Type B pancreatic cell (in vitro differentiated cells): ENCODE data around the gene POLR1B. TPM values are rescaled to one million over a fixed set of nuclear protein-coding genes. Genes with fewer than 3 reads are reported as not detected.
"Not testable (repeated sequence)": the region's sequence is repeated elsewhere in the genome, so short reads cannot be mapped to it uniquely, and the experiment has no call there.

Experiments used
- DNase-seq: peaks from one replicate; pipeline ENCODE4 v3.0.0; 2021; ENCODE audit warnings: mixed read lengths; ENCODE audit not compliant: unreplicated experiment; ENCODE audit errors: extremely low spot score
- H3K27ac Mint-ChIP-seq: 2 replicates; pipeline ENCODE4 v1.8.0; 2021; ENCODE audit warnings: mild to moderate bottlenecking, mixed read lengths
- H3K27me3 Mint-ChIP-seq: 2 replicates; pipeline ENCODE4 v1.8.0; 2021; ENCODE audit warnings: mixed read lengths
- H3K36me3 Mint-ChIP-seq: 2 replicates; pipeline ENCODE4 v1.8.0; 2021; ENCODE audit warnings: mixed read lengths
- H3K4me1 Mint-ChIP-seq: one replicate; pipeline ENCODE4 v1.8.0; 2021; ENCODE audit warnings: mixed read lengths; ENCODE audit not compliant: unreplicated experiment
- H3K4me3 Mint-ChIP-seq: 2 replicates; pipeline ENCODE4 v1.8.0; 2021; ENCODE audit warnings: mild to moderate bottlenecking, mixed read lengths
- H3K9me3 Mint-ChIP-seq: 2 replicates; pipeline ENCODE4 v1.8.0; 2021; ENCODE audit warnings: mixed read lengths
- total RNA-seq: library from RNA; stranded (reverse); gene quantifications from 2 replicates; pipeline ENCODE4 v1.2.1, GENCODE V29; 2021; ENCODE audit warnings: low replicate concordance
- TF ChIP-seq, protein P1 (sequence below): fragments of 200-600 bp; sonication (generic); conservative IDR thresholded peaks from 2 replicates; pipeline ENCODE4 v1.5.0; 2021; ENCODE audit warnings: antibody characterized with exemption, mild to moderate bottlenecking

POLR1B gene
- total RNA-seq, 1 donor from 2014 or later = 39.9 TPM

DNA sequence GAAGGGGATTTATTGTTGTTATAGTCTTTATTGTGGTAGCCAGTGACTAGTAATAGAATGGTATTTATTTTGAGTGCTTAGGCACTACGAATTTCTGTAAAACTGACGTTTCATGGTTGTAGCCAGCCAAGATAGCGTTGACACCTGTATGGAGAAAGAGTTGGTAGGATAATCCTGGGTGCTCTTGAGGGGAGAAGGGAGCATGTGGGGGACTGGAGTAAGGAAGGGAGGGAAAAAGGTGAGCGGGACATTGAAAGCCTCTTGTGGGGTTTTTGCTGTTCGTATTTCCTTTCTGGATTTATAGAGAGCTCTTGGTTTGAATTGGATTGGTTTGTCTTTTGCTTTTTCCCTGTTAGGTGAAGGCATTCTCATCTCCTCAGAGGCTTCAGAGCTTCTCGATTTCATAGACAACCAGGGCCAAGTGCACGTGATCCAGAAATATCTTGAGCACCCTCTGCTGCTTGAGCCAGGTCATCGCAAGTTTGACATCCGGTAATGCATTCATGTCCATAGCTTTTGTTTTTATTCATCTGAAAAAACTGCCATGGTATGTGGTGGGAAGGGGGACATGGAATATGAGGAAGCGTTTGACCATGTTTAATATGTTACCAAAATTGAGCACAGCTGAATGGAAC, 41.3 kb upstream of the POLR1B start:
- H3K9me3 Mint-ChIP-seq, H3K4me3 Mint-ChIP-seq, H3K27ac Mint-ChIP-seq, H3K27me3 Mint-ChIP-seq, H3K4me1 Mint-ChIP-seq, DNase-seq: not testable (repeated sequence)
- TF ChIP-seq, protein P1, sequence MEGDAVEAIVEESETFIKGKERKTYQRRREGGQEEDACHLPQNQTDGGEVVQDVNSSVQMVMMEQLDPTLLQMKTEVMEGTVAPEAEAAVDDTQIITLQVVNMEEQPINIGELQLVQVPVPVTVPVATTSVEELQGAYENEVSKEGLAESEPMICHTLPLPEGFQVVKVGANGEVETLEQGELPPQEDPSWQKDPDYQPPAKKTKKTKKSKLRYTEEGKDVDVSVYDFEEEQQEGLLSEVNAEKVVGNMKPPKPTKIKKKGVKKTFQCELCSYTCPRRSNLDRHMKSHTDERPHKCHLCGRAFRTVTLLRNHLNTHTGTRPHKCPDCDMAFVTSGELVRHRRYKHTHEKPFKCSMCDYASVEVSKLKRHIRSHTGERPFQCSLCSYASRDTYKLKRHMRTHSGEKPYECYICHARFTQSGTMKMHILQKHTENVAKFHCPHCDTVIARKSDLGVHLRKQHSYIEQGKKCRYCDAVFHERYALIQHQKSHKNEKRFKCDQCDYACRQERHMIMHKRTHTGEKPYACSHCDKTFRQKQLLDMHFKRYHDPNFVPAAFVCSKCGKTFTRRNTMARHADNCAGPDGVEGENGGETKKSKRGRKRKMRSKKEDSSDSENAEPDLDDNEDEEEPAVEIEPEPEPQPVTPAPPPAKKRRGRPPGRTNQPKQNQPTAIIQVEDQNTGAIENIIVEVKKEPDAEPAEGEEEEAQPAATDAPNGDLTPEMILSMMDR = peak; percentile 43
- peaks cover 20% of the 10 kb centered on the region for H3K36me3 Mint-ChIP-seq

DNA sequence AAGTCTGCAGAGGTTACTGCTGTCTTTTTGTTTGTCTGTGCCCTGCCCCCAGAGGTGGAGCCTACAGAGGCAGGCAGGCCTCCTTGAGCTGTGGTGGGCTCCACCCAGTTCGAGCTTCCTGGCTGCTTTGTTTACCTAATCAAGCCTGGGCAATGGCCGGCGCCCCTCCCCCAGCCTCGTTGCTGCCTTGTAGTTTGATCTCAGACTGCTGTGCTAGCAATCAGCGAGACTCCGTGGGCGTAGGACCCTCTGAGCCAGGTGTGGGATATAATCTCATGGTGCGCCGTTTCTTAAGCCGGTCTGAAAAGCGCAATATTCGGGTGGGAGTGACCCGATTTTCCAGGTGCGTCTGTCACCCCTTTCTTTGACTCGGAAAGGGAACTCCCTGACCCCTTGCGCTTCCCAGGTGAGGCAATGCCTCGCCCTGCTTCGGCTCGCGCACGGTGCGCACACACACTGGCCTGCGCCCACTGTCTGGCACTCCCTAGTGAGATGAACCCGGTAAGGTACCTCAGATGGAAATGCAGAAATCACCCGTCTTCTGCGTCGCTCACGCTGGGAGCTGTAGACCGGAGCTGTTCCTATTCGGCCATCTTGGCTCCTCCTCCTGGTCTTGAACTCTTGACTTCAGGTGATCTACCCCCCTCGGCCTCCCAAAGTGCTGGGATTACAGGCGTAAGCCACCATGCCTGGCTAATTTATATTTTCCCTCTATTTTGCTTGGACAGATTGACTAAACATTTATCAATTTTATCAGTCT, 32.8 kb upstream of the POLR1B start:
- not testable (repeated sequence) for H3K9me3 Mint-ChIP-seq, H3K27me3 Mint-ChIP-seq, H3K4me1 Mint-ChIP-seq, H3K4me3 Mint-ChIP-seq, H3K36me3 Mint-ChIP-seq, DNase-seq, H3K27ac Mint-ChIP-seq

DNA sequence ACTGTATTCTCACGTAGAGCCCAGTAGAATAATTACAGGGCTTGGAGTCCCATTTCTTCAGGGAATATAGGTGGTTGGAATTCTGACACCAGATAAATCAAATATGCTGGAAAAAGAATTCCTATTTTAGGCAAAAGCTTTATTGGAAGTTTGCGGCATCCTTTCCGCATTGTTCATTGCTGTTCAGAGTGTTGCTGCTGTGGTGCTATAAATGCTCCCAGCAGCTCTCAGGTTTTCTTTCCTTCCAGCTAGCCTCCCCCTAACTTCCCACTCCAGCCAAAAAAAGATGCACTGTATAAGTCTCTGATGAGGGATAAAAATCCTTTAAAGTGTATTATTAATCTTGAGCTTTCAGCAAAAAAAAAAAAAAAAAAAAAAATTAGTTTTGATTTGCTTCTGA, 25.5 kb upstream of the POLR1B start:
- no peak overlapping the region for H3K4me3 Mint-ChIP-seq
- no peaks in the 10 kb centered on the region for H3K27me3 Mint-ChIP-seq
- H3K36me3 Mint-ChIP-seq = peaks cover 27% of the 10 kb centered on the region
- H3K9me3 Mint-ChIP-seq = peaks cover 6% of the 10 kb centered on the region
- no peak overlapping the region for H3K27ac Mint-ChIP-seq
- no peaks in the 10 kb centered on the region for H3K4me1 Mint-ChIP-seq
- TF ChIP-seq, protein P1 = no peak
- DNase-seq = no peak

DNA sequence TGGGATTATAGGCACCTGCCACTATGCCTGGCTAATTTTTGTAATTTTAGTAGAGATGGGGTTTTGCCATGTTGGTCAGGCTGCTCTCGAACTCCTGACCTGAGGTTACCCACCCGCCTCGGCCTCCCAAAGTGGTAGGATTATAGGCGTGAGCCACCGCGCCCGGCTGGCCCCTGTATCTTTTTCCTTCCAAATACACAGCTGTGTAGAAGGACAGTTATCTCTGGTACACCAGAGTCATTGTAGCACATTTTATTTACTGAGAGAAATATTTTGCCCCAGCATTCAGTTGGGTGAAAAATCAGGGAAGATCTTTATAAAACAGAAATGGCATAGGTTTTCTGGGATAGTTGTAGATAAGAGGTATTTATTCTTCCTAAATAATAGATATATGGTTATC, 23.5 kb upstream of the POLR1B start:
- Mint-ChIP-seq H3K4me1 (no peaks in the 10 kb centered on the region), H3K36me3 (peaks cover 46% of the 10 kb centered on the region), H3K27me3 (no peaks in the 10 kb centered on the region), H3K4me3 (no peak overlapping the region), H3K9me3 (peaks cover 6% of the 10 kb centered on the region), H3K27ac (no peak overlapping the region)
- TF ChIP-seq, protein P1 = no peak
- DNase-seq = no peak

DNA sequence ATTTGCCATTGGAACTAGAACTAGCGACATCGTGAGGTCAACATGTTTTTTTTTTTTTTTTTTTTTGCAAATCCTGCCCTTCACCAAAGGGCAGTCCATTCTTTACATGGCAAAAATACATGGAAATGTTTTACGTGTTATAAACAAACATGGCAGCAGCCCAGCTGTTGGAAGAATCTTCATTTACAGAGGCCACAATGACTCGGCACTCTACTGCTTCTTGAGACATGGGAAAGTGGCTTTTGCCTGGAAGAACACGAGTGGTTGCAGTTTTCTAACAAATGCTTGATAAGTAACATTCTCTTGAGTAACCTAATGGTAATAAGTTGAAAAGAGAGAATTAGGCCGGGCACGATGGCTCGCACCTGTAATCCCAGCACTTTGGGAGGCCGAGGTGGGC, 22.8 kb upstream of the POLR1B start:
- H3K36me3 Mint-ChIP-seq = peaks cover 46% of the 10 kb centered on the region
- H3K4me3 Mint-ChIP-seq = no peak overlapping the region
- no peak for DNase-seq
- no peak overlapping the region for H3K27ac Mint-ChIP-seq
- TF ChIP-seq, protein P1 = no peak
- H3K4me1 Mint-ChIP-seq = no peaks in the 10 kb centered on the region
- peaks cover 4% of the 10 kb centered on the region for H3K9me3 Mint-ChIP-seq
- no peaks in the 10 kb centered on the region for H3K27me3 Mint-ChIP-seq

DNA sequence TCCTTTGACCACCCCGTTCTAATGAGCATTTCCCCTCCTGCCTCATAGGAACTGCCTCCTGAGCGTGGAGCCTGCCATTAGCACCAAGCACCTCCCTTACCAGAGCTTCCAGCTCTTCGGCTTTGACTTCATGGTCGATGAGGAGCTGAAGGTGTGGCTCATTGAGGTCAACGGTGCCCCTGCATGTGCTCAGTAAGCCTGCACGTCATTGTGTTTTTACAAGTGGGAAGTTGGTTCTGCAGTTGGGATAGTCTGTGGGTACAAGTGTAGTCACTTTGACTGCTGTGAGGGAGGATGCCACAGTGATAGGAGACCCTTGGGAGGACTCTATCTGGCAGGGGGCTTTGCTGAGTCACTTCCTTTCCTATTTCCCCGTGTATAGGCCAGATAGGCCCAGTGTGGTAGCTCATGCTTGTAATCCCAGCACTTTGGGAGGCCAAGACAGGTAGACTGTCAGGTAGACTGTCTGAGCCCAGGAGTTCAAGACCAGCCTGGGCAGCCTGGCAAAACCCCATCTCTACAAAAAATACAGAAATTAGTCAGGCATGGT, 22.0 kb upstream of the POLR1B start:
- H3K36me3 Mint-ChIP-seq = peaks cover 38% of the 10 kb centered on the region
- no peaks in the 10 kb centered on the region for H3K9me3 Mint-ChIP-seq
- no peak for DNase-seq
- no peak overlapping the region for H3K4me3 Mint-ChIP-seq
- no peak overlapping the region for H3K27ac Mint-ChIP-seq
- no peaks in the 10 kb centered on the region for H3K27me3 Mint-ChIP-seq
- TF ChIP-seq, protein P1 = no peak
- H3K4me1 Mint-ChIP-seq = no peaks in the 10 kb centered on the region
